Measurements from ENCODE around the gene GRPEL2. TPM values are rescaled to one million over a fixed set of nuclear protein-coding genes. Genes with fewer than 3 reads are reported as not detected.

Gene GRPEL2
- total RNA-seq, 1 experiment from 2014 or later: 36.8 TPM

GRCh38 chr5:149301049-149301743 lies 44.1 kb upstream of the GRPEL2 start:
- peaks cover 6% of the 10 kb centered on the region for H3K27me3 Mint-ChIP-seq (ENCODE audit: insufficient read depth, unreplicated experiment)
- no peaks in the 10 kb centered on the region for H3K36me3 ChIP-seq (ENCODE audit: control insufficient read depth, insufficient read depth, low read length)
- H3K36me3 Mint-ChIP-seq (ENCODE audit: insufficient read depth, unreplicated experiment): no peaks in the 10 kb centered on the region
- no TSS peak for BruUV-seq (replicated peaks)
- no peaks in the 10 kb centered on the region for H3K9me3 Mint-ChIP-seq (ENCODE audit: unreplicated experiment)
- no peak for DNase-seq
- no peak overlapping the region for H3K4me3 Mint-ChIP-seq (ENCODE audit: unreplicated experiment)
- no peaks in the 10 kb centered on the region for H3K4me1 ChIP-seq
- CTCF ChIA-PET: no interaction called here
- intact Hi-C loops (cut with micrococcal nuclease; ENCODE audit: unreplicated experiment): no loop called here
- H3K27me3 ChIP-seq (replicated peaks; ENCODE audit: control insufficient read depth, insufficient read depth, low read length): peaks cover 2% of the 10 kb centered on the region; the same call in 1 of the 2 replicates
- no peak overlapping the region for H3K27ac Mint-ChIP-seq (ENCODE audit: unreplicated experiment)
- POLR2A ChIA-PET: no interaction called here
- TF ChIP-seq CTCF (IDR thresholded peaks at IDR 0.05; ENCODE audit: insufficient read depth in 1 of 2, low read depth in 1 of 2, low read length in 1 of 2, severe bottlenecking in 1 of 2, unreplicated experiment in 1 of 2): no peak
- no peaks in the 10 kb centered on the region for H3K9me3 ChIP-seq
- H3K4me1 Mint-ChIP-seq (ENCODE audit: low read depth, unreplicated experiment): no peaks in the 10 kb centered on the region
- no peak overlapping the region for H3K4me3 ChIP-seq (ENCODE audit: low read depth, low read length)

- no peaks in the 10 kb centered on the region for H3K9me3 ChIP-seq
- H3K27me3 Mint-ChIP-seq (ENCODE audit: insufficient read depth, unreplicated experiment): peaks cover 3% of the 10 kb centered on the region
- H3K27me3 ChIP-seq (replicated peaks; ENCODE audit: control insufficient read depth, insufficient read depth, low read length): peaks cover 2% of the 10 kb centered on the region; the same call in 1 of the 2 replicates
- no peaks in the 10 kb centered on the region for H3K4me1 Mint-ChIP-seq (ENCODE audit: low read depth, unreplicated experiment)
- no peak overlapping the region for H3K4me3 ChIP-seq (ENCODE audit: low read depth, low read length)
- intact Hi-C loops (cut with micrococcal nuclease; ENCODE audit: unreplicated experiment): no loop called here
- no peaks in the 10 kb centered on the region for H3K36me3 ChIP-seq (ENCODE audit: control insufficient read depth, insufficient read depth, low read length)
- ChIA-PET POLR2A (no interaction called here), CTCF (no interaction called here)
- H3K4me1 ChIP-seq: no peaks in the 10 kb centered on the region
- no TSS peak for BruUV-seq (replicated peaks)
- no peak for TF ChIP-seq CTCF (IDR thresholded peaks at IDR 0.05; ENCODE audit: insufficient read depth in 1 of 2, low read depth in 1 of 2, low read length in 1 of 2, severe bottlenecking in 1 of 2, unreplicated experiment in 1 of 2)
- no peak overlapping the region for H3K27ac Mint-ChIP-seq (ENCODE audit: unreplicated experiment)
- H3K9me3 Mint-ChIP-seq (ENCODE audit: unreplicated experiment): no peaks in the 10 kb centered on the region
- DNase-seq: no peak
- H3K36me3 Mint-ChIP-seq (ENCODE audit: insufficient read depth, unreplicated experiment): no peaks in the 10 kb centered on the region
- no peak overlapping the region for H3K4me3 Mint-ChIP-seq (ENCODE audit: unreplicated experiment)
These were observed 43.4 kb upstream of the GRPEL2 start for GRCh38 chr5:149301744-149302380.

GRCh38 chr5:149302641-149303040 lies 42.7 kb upstream of the GRPEL2 start:
- peaks cover 3% of the 10 kb centered on the region for H3K27me3 Mint-ChIP-seq (ENCODE audit: insufficient read depth, unreplicated experiment)
- Histone ChIP-seq H3K27me3 (replicated peaks; ENCODE audit: control insufficient read depth, insufficient read depth, low read length) (peaks cover 2% of the 10 kb centered on the region; the same call in 1 of the 2 replicates), H3K36me3 (ENCODE audit: control insufficient read depth, insufficient read depth, low read length) (no peaks in the 10 kb centered on the region), H3K9me3 (no peaks in the 10 kb centered on the region), H3K4me1 (no peaks in the 10 kb centered on the region), H3K4me3 (ENCODE audit: low read depth, low read length) (no peak overlapping the region)
- intact Hi-C loops (cut with micrococcal nuclease; ENCODE audit: unreplicated experiment): no loop called here
- no peaks in the 10 kb centered on the region for H3K4me1 Mint-ChIP-seq (ENCODE audit: low read depth, unreplicated experiment)
- TF ChIP-seq CTCF (IDR thresholded peaks at IDR 0.05; ENCODE audit: insufficient read depth in 1 of 2, low read depth in 1 of 2, low read length in 1 of 2, severe bottlenecking in 1 of 2, unreplicated experiment in 1 of 2): no peak
- H3K9me3 Mint-ChIP-seq (ENCODE audit: unreplicated experiment): no peaks in the 10 kb centered on the region
- ChIA-PET CTCF (no interaction called here), POLR2A (no interaction called here)
- H3K36me3 Mint-ChIP-seq (ENCODE audit: insufficient read depth, unreplicated experiment): no peaks in the 10 kb centered on the region
- no TSS peak for BruUV-seq (replicated peaks)
- no peak overlapping the region for H3K4me3 Mint-ChIP-seq (ENCODE audit: unreplicated experiment)
- H3K27ac Mint-ChIP-seq (ENCODE audit: unreplicated experiment): no peak overlapping the region
- no peak for DNase-seq

Data from Caco-2 (cell line).